ENCODE data around the gene SMIM24. TPM values are rescaled to one million over a fixed set of nuclear protein-coding genes. Genes with fewer than 3 reads are reported as not detected.

The SMIM24 gene
- total and polyA plus RNA-seq, 9 of the 15 experiments (the other 6 are each of a cell fraction or from before 2014, with no cell fraction given), result 0.45 to 12.3 (median 1.4) TPM; not detected in 1

DNA sequence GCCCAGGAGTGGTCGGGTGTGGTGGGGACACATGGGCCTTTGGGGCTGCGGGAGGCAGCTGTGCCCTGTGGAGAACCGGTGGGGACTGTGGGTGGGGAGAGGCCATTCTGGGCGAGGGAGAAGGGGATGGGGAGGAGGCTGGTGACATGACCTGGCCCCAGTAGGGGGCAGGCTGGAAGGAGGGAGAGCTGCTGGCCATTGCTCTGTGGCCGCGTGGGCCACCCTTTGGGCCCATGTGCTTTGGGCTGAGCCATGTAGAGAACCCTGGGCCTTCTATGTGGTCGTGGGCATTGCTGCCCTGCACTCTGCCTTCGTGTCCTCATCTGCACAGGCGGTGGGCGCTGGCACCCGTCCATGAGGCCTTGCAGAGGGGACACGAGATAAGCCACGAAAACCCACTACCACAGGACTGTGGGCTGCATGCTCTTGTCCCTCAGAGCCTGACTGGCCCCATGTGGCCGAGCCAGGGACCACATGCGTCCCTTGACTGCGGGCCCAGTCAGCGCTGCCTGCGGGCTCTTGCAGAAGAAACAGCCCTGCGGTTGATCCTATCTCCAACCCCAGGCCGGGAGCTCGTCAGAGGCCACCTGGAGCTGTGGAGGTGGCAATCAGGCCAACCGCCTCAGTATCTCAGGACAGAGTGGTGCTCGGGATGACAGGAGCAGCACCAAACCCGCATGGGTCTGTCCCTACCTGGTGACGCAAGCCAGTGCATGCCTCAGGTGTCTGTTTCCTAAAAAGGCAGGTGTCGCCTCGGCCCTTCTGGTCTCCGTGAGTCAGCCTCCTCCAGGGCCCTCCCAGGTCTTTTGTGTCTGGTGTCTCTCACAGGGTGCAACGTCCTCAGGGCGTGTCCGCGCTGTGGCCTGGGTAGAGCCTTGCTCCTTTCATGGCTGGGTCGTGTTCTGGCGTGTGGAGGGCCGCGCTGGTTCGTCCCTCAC is 40.1 kb upstream of the SMIM24 start (continued):
- TF ChIP-seq TOE1 (IDR thresholded peaks at IDR 0.05; ENCODE audit: borderline replicate concordance) (0 out of 2 replicates have a peak, but pooled peaks have one; percentile 35), TOE1 (CRISPR knock-in tag; IDR thresholded peaks at IDR 0.05; ENCODE audit: borderline replicate concordance, low read depth) (peak; percentile 56; the same call in 1 of the 2 replicates), RAD21 (CRISPR knock-in tag; conservative IDR thresholded peaks at IDR 0.05 in 1 of 2, IDR thresholded peaks at IDR 0.05 in 1 of 2) (peak; percentile 57 to 76), TBL1XR1 (IDR thresholded peaks at IDR 0.05; ENCODE audit: low read length in 2 of 2) (peak in 1 of 2 experiments; percentile 43; a peak in 1 of 4 replicates), POLR2AphosphoS2 (IDR thresholded peaks at IDR 0.05; ENCODE audit: low read length) (no peak), SOX6 (IDR thresholded peaks at IDR 0.05) (peak; percentile 64), ZZZ3 (IDR thresholded peaks at IDR 0.05) (peak; percentile 51; the same call in 1 of the 2 replicates), OTX1 (CRISPR knock-in tag; IDR thresholded peaks at IDR 0.05) (0 out of 2 replicates have a peak, but pooled peaks have one; percentile 10), NFIC (IDR thresholded peaks at IDR 0.05) (peak; percentile 78), TRIM28 (IDR thresholded peaks at IDR 0.05) (peak; percentile 32; the same call in 1 of the 2 replicates), MAFG (tag; conservative IDR thresholded peaks at IDR 0.05) (no peak), NCOA1 (IDR thresholded peaks at IDR 0.05; ENCODE audit: low read depth) (peak; percentile 64), ELF2 (CRISPR knock-in tag; IDR thresholded peaks at IDR 0.05) (peak; percentile 22; the same call in 1 of the 2 replicates)
- TF ChIP-seq, protein P1, sequence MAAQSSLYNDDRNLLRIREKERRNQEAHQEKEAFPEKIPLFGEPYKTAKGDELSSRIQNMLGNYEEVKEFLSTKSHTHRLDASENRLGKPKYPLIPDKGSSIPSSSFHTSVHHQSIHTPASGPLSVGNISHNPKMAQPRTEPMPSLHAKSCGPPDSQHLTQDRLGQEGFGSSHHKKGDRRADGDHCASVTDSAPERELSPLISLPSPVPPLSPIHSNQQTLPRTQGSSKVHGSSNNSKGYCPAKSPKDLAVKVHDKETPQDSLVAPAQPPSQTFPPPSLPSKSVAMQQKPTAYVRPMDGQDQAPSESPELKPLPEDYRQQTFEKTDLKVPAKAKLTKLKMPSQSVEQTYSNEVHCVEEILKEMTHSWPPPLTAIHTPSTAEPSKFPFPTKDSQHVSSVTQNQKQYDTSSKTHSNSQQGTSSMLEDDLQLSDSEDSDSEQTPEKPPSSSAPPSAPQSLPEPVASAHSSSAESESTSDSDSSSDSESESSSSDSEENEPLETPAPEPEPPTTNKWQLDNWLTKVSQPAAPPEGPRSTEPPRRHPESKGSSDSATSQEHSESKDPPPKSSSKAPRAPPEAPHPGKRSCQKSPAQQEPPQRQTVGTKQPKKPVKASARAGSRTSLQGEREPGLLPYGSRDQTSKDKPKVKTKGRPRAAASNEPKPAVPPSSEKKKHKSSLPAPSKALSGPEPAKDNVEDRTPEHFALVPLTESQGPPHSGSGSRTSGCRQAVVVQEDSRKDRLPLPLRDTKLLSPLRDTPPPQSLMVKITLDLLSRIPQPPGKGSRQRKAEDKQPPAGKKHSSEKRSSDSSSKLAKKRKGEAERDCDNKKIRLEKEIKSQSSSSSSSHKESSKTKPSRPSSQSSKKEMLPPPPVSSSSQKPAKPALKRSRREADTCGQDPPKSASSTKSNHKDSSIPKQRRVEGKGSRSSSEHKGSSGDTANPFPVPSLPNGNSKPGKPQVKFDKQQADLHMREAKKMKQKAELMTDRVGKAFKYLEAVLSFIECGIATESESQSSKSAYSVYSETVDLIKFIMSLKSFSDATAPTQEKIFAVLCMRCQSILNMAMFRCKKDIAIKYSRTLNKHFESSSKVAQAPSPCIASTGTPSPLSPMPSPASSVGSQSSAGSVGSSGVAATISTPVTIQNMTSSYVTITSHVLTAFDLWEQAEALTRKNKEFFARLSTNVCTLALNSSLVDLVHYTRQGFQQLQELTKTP (IDR thresholded peaks at IDR 0.05; ENCODE audit: low read depth in 1 of 2, partially characterized antibody in 2 of 2), result peak in 1 of 2 experiments; percentile 27
- TF ChIP-seq, protein P2, sequence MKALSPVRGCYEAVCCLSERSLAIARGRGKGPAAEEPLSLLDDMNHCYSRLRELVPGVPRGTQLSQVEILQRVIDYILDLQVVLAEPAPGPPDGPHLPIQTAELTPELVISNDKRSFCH (CRISPR knock-in tag; IDR thresholded peaks at IDR 0.05), result no peak
- TF ChIP-seq, protein P2 (tag; IDR thresholded peaks at IDR 0.05), result peak; percentile 87
- TF ChIP-seq, protein P3, sequence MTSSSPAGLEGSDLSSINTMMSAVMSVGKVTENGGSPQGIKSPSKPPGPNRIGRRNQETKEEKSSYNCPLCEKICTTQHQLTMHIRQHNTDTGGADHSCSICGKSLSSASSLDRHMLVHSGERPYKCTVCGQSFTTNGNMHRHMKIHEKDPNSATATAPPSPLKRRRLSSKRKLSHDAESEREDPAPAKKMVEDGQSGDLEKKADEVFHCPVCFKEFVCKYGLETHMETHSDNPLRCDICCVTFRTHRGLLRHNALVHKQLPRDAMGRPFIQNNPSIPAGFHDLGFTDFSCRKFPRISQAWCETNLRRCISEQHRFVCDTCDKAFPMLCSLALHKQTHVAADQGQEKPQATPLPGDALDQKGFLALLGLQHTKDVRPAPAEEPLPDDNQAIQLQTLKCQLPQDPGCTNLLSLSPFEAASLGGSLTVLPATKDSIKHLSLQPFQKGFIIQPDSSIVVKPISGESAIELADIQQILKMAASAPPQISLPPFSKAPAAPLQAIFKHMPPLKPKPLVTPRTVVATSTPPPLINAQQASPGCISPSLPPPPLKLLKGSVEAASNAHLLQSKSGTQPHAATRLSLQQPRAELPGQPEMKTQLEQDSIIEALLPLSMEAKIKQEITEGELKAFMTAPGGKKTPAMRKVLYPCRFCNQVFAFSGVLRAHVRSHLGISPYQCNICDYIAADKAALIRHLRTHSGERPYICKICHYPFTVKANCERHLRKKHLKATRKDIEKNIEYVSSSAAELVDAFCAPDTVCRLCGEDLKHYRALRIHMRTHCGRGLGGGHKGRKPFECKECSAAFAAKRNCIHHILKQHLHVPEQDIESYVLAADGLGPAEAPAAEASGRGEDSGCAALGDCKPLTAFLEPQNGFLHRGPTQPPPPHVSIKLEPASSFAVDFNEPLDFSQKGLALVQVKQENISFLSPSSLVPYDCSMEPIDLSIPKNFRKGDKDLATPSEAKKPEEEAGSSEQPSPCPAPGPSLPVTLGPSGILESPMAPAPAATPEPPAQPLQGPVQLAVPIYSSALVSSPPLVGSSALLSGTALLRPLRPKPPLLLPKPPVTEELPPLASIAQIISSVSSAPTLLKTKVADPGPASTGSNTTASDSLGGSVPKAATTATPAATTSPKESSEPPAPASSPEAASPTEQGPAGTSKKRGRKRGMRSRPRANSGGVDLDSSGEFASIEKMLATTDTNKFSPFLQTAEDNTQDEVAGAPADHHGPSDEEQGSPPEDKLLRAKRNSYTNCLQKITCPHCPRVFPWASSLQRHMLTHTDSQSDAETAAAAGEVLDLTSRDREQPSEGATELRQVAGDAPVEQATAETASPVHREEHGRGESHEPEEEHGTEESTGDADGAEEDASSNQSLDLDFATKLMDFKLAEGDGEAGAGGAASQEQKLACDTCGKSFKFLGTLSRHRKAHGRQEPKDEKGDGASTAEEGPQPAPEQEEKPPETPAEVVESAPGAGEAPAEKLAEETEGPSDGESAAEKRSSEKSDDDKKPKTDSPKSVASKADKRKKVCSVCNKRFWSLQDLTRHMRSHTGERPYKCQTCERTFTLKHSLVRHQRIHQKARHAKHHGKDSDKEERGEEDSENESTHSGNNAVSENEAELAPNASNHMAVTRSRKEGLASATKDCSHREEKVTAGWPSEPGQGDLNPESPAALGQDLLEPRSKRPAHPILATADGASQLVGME (CRISPR knock-in tag; IDR thresholded peaks at IDR 0.05), result no peak
